ENCODE results near the gene COPZ2. TPM values are rescaled to one million over a fixed set of nuclear protein-coding genes. Genes with fewer than 3 reads are reported as not detected.
A peak's percentile ranks its signal among the peaks of the same experiment; 100 is the strongest.

Gene COPZ2
- total RNA-seq, 2 donors from 2014 or later = not detected

- no peak for DNase-seq
- H3K36me3 ChIP-seq (ENCODE audit: control insufficient read depth, insufficient read depth, low read length) = peaks cover 75% of the 10 kb centered on the region
- peaks cover 32% of the 10 kb centered on the region for H3K4me1 ChIP-seq (ENCODE audit: control insufficient read depth, insufficient read depth, low read length)
- no peak overlapping the region for H3K4me3 ChIP-seq (ENCODE audit: low read length)
- Mint-ChIP-seq H3K9me3 (no peaks in the 10 kb centered on the region), H3K27ac (peak overlapping the region; percentile 89), H3K4me3 (peak overlapping the region; percentile 63), H3K4me1 (peaks cover 71% of the 10 kb centered on the region), H3K36me3 (ENCODE audit: low read depth) (peaks cover 51% of the 10 kb centered on the region), H3K27me3 (ENCODE audit: insufficient read depth) (no peaks in the 10 kb centered on the region)
- 34 to 59% methylated on average over 4 to 6 of the region's 6 CpGs for WGBS, 2 experiments (ENCODE audit: insufficient coverage in 1 of 2, insufficient read length in 1 of 2)
- peak overlapping the region; percentile 70 for H3K27ac ChIP-seq (ENCODE audit: low read depth, low read length)
- no peaks in the 10 kb centered on the region for H3K27me3 ChIP-seq (ENCODE audit: control insufficient read depth, insufficient read depth, low read length, poor library complexity, severe bottlenecking)
- no peak overlapping the region for H3K9ac ChIP-seq (ENCODE audit: extremely low read depth, low read length, poor library complexity, severe bottlenecking)
- TF ChIP-seq CTCF (conservative IDR thresholded peaks at IDR 0.05) = no peak
- no peaks in the 10 kb centered on the region for H3K9me3 ChIP-seq (ENCODE audit: control insufficient read depth, low read length)
These were observed 16.2 kb upstream of the COPZ2 start for GRCh38 chr17:48053758-48054237.

- peaks cover 45% of the 10 kb centered on the region for H3K36me3 Mint-ChIP-seq (ENCODE audit: low read depth)
- no peak overlapping the region for H3K9ac ChIP-seq (ENCODE audit: extremely low read depth, low read length, poor library complexity, severe bottlenecking)
- no peaks in the 10 kb centered on the region for H3K27me3 ChIP-seq (ENCODE audit: control insufficient read depth, insufficient read depth, low read length, poor library complexity, severe bottlenecking)
- DNase-seq = peak; percentile 65
- peaks cover 32% of the 10 kb centered on the region for H3K4me1 ChIP-seq (ENCODE audit: control insufficient read depth, insufficient read depth, low read length)
- H3K27ac Mint-ChIP-seq = peak overlapping the region; percentile 89
- H3K4me3 Mint-ChIP-seq = no peak overlapping the region
- no peaks in the 10 kb centered on the region for H3K9me3 ChIP-seq (ENCODE audit: control insufficient read depth, low read length)
- H3K4me3 ChIP-seq (ENCODE audit: low read length) = peak overlapping the region; percentile 45
- 76 to 86% methylated on average over 2 to 5 of the region's 5 CpGs for WGBS, 2 experiments (ENCODE audit: insufficient coverage in 1 of 2, insufficient read length in 1 of 2)
- H3K4me1 Mint-ChIP-seq = peaks cover 71% of the 10 kb centered on the region
- no peak for TF ChIP-seq CTCF (conservative IDR thresholded peaks at IDR 0.05)
- H3K9me3 Mint-ChIP-seq = no peaks in the 10 kb centered on the region
- H3K27me3 Mint-ChIP-seq (ENCODE audit: insufficient read depth) = no peaks in the 10 kb centered on the region
- peak overlapping the region; percentile 70 for H3K27ac ChIP-seq (ENCODE audit: low read depth, low read length)
- H3K36me3 ChIP-seq (ENCODE audit: control insufficient read depth, insufficient read depth, low read length) = peaks cover 69% of the 10 kb centered on the region
These were observed 15.6 kb upstream of the COPZ2 start for GRCh38 chr17:48052956-48053757.

GRCh38 chr17:48051706-48052486 is 14.3 kb upstream of the COPZ2 start:
- H3K4me1 Mint-ChIP-seq = peaks cover 64% of the 10 kb centered on the region
- no peaks in the 10 kb centered on the region for H3K27me3 ChIP-seq (ENCODE audit: control insufficient read depth, insufficient read depth, low read length, poor library complexity, severe bottlenecking)
- H3K27ac ChIP-seq (ENCODE audit: low read depth, low read length) = peak overlapping the region; percentile 47
- H3K9me3 Mint-ChIP-seq = no peaks in the 10 kb centered on the region
- no peaks in the 10 kb centered on the region for H3K9me3 ChIP-seq (ENCODE audit: control insufficient read depth, low read length)
- H3K4me3 ChIP-seq (ENCODE audit: low read length) = peak overlapping the region; percentile 41
- H3K36me3 Mint-ChIP-seq (ENCODE audit: low read depth) = peaks cover 32% of the 10 kb centered on the region
- DNase-seq = peak; percentile 66
- 56 to 86% methylated on average over 4 to 5 of the region's 5 CpGs for WGBS, 2 experiments (ENCODE audit: insufficient coverage in 1 of 2, insufficient read length in 1 of 2)
- no peak overlapping the region for H3K9ac ChIP-seq (ENCODE audit: extremely low read depth, low read length, poor library complexity, severe bottlenecking)
- H3K4me3 Mint-ChIP-seq = peak overlapping the region; percentile 19
- H3K36me3 ChIP-seq (ENCODE audit: control insufficient read depth, insufficient read depth, low read length) = peaks cover 56% of the 10 kb centered on the region
- H3K4me1 ChIP-seq (ENCODE audit: control insufficient read depth, insufficient read depth, low read length) = peaks cover 27% of the 10 kb centered on the region
- H3K27ac Mint-ChIP-seq = peak overlapping the region; percentile 66
- no peak for TF ChIP-seq CTCF (conservative IDR thresholded peaks at IDR 0.05)
- no peaks in the 10 kb centered on the region for H3K27me3 Mint-ChIP-seq (ENCODE audit: insufficient read depth)

All from endodermal cell (in vitro differentiated cells).